GM19324 (cell line): ENCODE measurements around the gene TAL2.

Experiments used
- ATAC-seq: cut with Tn5 transposase; IDR thresholded peaks from one replicate; pipeline ENCODE4 v1.9.1; 2021; ENCODE audit warnings: mild to moderate bottlenecking, moderate library complexity; ENCODE audit not compliant: unreplicated experiment, low FRiP score

The TAL2 gene

DNA sequence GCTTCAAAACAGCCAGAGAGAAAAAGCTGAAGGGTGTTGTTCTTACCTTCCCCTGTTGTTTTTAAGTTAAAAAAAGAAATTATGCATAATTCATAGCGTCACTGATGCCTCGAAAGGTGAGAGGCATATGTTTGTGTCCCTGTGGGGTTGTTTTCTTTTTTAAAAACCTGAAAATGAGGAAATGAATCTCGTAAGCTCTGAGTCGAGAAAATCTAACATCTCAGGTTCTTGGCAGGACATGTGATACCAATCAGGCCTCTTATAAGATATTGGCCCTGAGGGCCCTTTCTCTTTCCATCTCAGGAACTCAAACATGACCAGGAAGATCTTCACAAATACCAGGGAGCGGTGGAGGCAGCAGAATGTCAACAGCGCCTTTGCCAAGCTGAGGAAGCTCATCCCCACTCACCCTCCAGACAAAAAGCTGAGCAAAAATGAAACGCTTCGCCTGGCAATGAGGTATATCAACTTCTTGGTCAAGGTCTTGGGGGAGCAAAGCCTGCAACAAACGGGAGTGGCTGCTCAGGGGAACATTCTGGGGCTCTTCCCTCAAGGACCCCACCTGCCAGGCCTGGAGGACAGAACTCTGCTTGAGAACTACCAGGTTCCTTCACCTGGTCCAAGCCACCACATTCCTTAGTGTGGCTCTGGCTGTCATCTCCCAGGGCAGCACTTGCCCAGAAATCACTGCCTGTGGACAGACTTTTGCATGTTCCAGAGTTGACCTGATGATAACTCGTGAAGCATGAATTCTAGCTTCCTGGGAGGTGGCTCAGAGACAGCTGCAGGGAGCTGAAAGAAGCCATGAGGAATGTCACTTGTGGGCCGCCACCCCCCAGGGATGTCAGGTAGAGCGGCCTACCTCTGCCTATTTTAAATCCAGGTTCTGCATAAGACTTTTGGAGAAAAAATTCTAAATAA is at the start of gene TAL2:
TAL2 (plus strand) TSS at position 274 of the 921 bp plus-strand sequence; CDS start at position 314, 40 bp downstream.
- peak; percentile 87 for ATAC-seq

- no peak for ATAC-seq
Measured at GRCh38 chr9:105621001-105621400, 41.3 kb upstream of the TAL2 start.

DNA sequence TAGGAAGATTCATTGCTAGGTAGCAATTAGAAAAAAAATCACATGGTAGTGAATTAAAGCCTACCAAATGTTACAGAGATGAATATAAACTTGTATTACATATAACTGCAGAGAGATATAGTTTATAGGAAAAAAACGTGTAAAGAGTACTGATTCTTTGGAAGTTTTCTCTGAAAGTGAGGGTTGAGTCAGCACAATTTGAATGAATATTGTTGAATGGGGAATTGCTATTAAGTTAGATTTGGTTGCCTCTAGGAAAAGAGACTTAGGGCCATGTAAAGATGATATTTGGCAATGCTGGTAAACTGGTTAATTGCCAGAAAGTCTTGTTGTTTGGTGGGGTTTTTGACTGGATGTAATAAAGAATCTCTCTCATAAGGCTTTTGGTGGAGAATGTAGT is 37.2 kb upstream of the TAL2 start:
- no peak for ATAC-seq

DNA sequence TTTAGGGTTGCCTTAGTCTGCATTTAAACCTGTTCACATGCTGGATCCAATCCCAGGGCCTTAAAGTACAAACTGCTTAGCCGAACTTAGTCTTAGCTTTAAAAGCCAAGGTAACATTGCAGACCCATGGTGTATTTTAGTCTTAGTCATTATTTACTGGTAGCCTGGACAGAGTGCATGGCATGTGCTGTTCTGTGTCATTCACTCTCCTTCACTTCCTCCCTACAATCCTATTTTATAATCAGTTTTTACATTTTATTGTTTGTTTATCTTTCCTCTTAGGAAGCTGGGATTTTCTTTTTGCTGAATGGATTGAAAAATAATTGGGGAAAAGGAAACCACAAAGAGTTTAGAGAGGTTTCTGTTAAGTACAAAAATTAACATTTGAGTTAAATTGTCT is 29.4 kb upstream of the TAL2 start:
- ATAC-seq = no peak

GRCh38 chr9:105633411-105633810 is 28.8 kb upstream of the TAL2 start:
- ATAC-seq = no peak

DNA sequence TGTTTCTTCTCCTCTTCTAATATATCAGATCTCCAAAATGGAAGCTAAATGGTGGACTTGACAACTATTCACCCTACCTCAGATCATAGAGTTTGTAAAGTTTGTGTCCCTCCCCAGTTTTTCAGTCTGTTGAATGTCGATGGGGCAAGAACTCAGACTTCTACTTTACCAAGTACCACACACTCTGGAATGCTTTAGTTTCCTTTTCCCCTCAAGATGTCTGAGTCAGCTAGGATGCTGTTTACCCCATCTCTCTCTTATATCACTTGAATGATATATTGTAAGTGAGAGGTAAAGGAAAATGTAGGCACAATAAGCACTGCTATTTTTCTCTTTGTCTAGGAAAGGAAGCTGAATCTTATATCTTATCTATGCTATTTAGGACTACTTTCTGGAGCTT is 25.9 kb upstream of the TAL2 start:
- ATAC-seq = no peak

DNA sequence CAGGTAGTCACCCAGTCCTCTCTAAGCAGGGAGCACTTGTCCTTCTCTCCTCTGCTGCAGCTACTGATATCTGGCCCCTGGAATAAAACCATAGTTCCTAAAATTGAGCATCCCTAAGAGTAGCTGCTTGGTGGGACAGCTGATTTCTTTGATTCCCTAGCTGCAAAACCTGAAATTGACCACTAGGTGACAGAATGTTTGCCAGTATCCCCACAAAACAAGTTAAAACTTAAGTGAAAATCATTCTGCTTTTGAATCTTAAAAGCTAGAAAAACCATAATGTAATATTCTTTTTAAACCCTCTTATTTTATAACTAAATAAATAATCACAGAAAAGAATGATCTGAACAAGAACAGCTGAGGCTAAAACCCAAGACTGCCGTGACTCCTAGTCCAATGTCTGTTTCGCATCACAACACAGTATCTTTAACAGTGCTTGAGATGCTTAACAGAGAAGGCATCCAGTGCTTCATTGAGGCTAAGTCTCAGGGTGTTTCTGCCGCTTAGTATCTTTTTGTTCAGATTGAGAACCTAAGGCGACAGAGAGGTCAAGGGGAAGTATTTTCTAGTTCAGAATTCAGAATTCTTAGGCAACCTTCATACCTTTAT is 24.4 kb upstream of the TAL2 start:
- no peak for ATAC-seq

DNA sequence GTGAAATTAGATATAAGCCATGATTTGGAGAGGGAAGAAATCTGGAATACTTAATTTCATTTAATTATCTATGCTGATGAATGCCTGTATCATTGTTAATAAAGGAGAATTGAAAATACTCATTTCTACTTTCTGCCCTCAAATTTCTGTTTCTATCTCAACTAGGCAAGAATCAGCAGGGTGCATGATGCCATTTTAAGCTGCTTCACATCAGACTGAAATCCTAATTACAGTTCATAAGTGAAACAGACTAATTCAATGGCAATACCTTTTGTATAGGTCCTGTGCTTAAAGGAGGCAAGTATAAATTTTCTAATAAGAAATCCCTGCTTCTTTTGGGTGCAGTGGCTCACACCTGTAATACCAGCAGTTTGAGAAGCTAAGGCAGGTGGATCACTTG is 22.3 kb upstream of the TAL2 start:
- peak; percentile 69 for ATAC-seq

- no peak for ATAC-seq
Measured at GRCh38 chr9:105643795-105644194, 18.5 kb upstream of the TAL2 start.

- no peak for ATAC-seq
Measured at GRCh38 chr9:105646879-105647594, 15.2 kb upstream of the TAL2 start.

DNA sequence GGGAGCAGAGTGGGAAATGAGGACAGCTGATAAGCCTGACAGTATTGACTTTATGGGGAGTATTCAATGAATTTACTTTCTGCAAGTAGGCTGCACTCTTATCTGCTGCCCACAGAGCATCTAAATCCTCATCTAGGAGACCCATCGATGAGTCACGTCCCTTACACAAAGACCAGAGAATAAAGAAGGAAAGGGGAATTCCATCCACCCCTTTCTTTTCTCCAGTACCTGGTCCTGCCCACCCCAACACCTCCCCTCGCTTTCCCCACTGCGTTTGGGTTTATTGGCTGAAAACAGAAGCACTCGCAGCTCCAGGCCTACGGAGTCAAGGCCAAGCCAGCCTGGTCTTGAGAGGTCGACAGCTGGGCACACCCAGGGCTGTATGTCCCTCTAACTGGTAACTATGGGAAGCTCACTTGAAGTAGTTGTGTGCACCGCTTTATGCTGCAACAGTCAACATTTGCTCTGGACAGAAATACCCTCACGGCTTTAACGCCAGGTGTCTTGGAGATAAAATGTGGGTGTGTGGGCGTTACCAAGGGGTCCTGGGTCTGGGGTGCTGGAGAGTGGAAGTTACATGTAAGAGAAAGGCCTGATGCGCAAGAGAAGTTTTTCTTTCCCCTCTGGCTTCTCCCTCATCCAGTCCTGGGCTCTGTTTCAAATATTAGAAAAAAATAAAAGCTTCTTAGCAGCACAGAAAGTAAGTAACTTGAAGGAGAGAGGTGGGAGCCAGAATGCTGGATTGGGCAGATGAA is 14.5 kb upstream of the TAL2 start:
- no peak for ATAC-seq

DNA sequence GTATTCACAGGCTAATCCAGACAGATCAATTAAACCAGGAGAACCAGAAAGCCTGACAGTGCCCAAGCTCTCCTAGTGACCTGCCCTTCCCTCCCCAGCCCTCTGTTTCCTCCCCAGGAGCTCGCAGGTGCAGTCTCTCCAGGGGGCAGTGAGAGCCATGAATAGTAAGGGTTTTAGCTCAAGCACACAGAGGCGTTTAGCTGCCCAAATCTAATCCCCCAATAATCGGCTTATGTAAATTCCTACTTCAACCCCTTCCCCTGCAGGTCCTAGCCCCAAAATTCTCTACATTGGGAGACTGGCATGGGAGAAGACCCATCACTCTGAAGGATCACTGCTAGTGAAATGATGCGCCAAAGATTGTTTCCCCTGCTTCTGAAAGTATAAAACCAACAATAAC is 10.5 kb upstream of the TAL2 start:
- no peak for ATAC-seq

DNA sequence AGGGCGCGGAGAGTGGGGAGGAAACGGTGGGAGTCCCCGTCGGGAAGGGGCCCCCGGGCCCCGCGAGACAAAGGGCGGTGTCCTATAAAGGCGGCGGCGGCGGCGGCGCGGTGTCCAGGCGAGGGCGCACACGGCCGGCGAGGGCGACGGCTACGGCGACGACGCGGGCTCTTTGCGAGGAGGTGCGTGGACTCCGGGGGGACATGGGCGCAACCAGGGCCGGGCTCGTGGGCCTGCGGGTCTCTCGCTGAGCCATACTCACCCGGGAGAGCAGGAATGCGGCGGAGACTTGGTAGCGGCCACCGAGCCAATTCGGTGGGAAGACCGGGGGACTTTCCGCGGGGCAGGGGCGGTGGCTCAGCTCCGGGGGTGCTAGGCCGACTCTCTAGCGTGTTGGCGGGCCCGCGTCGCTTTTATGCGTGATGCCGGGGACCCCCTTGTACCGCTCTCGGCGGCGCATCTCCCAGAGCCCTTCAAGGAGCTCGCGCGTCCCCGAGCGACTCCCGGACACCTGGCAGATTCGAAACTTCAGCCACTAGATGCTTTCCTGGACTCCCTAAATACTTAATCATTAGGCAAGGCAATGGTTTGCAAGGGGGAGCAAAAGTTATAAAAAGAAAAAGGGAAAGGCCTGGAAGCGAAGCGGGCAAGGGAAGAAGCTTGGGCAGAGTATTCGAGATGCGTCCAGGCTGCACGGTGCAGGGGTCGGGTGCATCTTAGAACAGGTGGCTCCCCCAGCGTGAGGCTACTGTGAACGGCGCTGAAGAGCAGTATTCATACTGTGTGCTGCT is 5.9 kb upstream of the TAL2 start:
- peak; percentile 74 for ATAC-seq

- ATAC-seq = no peak
Measured at GRCh38 chr9:105658351-105658750, 3.9 kb upstream of the TAL2 start.

DNA sequence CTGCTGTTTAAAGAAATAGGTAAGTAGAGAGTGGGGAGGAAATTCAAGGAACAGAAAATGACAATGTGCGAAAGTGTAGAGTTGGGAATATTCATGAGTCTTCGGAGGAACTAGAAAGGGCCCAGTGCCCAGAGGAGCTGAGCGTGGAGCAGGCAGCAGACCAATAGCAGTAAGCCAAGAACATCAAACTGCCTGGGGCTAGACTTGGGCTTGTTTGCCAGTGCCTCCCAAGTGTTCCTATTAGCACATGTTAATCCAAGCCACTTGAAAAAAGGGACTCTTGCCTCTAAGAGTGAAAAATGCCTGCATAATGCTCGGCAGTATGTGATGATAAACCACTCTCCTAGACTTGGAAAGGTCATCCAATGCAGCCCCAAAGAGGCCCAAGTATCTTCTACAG is 1.2 kb upstream of the TAL2 start:
- no peak for ATAC-seq

- ATAC-seq = no peak
Measured at GRCh38 chr9:105663914-105664313, 1.7 kb downstream of the TAL2 start.

- no peak for ATAC-seq
Measured at GRCh38 chr9:105667867-105668266, 5.6 kb downstream of the TAL2 start.

DNA sequence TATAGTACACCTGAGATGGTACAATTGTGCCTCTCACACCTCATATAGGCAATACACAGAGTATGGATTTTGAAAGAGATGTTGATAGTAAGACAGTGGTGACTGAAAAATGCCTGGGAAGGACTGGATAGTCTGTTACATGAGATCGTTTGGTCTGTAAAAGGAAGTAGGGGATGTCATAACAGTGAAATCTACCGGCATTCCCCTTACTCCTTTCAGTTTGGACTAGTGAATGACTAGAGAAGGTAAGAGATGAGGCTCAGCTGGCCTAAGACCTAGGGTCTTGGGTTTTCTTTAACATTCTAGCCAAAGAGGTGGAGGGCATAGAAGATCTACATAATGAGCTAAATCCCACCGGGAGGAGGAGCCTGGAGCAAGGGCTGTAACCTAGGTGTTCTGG is 8.1 kb downstream of the TAL2 start:
- ATAC-seq = no peak

DNA sequence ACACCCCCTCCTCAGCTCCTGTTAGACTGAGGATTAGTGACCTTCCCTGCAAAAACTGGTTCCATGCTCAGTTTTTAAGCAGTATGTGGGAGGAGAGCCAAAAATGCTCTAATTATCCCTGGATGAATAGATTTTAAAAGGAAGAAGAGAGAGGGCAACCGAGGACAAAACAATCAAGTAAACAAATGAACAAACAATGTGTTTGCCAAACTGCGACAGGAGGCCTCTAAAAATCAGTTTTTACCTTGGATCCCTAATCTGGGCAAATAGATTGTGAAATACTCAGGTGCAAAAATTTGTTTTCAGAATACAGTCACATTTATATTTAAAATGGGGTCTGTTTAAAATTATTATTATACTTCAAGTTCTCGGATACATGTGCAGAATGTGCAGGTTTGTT is 8.5 kb downstream of the TAL2 start:
- no peak for ATAC-seq

DNA sequence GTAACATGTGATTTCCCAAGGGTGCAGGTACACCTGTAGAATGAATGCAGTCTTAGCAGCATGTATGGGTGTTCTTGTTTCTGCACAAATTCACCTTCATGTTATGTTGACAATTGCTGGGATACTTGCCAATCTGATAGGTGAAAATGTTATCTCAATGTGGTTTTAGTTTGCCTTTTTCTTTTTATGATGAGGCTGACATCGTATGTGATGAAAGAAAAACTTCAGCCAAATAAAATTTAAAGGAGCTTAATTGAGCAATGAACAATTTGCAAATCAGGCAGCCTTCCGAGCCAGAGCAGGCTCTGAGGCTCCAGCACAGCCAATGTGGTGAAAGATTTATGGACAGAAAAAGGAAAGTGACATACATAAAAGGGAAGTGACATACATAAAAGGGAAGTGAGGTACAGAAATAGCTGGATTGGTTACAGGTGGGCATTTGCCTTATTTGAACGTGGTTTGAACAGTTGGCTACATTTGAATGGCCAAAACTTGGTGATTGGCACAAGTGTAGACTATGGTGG is 10.5 kb downstream of the TAL2 start:
- ATAC-seq = no peak
